ENCODE data around the gene NXT1. TPM values are rescaled to one million over a fixed set of nuclear protein-coding genes. Genes with fewer than 3 reads are reported as not detected.

The NXT1 gene
- total and polyA plus RNA-seq, 2 experiments from 2014 or later = 30.2 to 34.4 TPM

- DNase-seq (ENCODE audit: low spot score) = no peak
- Mint-ChIP-seq H3K9me3 (peaks cover 4% of the 10 kb centered on the region; the same call in 1 of the 3 replicates), H3K36me3 (ENCODE audit: low read depth) (no peaks in the 10 kb centered on the region), H3K4me3 (no peak overlapping the region), H3K4me1 (no peaks in the 10 kb centered on the region), H3K27ac (no peak overlapping the region), H3K27me3 (ENCODE audit: insufficient read depth, low read depth, poor library complexity) (no peaks in the 10 kb centered on the region)
- no peaks in the 10 kb centered on the region for H3K9me2 ChIP-seq (ENCODE audit: insufficient read depth)
- no peak overlapping the region for H2AFZ ChIP-seq
- no peaks in the 10 kb centered on the region for H3F3A ChIP-seq (replicated peaks; ENCODE audit: low read depth)
- no peaks in the 10 kb centered on the region for H3K79me2 ChIP-seq (replicated peaks; ENCODE audit: insufficient read depth)
- no peak overlapping the region for H3K4me3 ChIP-seq
- H3K27me3 ChIP-seq (ENCODE audit: insufficient read depth) = no peaks in the 10 kb centered on the region
- no peak overlapping the region for H3K4me2 ChIP-seq
- no peaks in the 10 kb centered on the region for H4K20me1 ChIP-seq (replicated peaks; ENCODE audit: insufficient read depth)
- no peak for ATAC-seq
- H3K27ac ChIP-seq (ENCODE audit: low read depth) = no peak overlapping the region
- no peaks in the 10 kb centered on the region for H3K4me1 ChIP-seq (ENCODE audit: insufficient read depth)
- TF ChIP-seq ZNF331 (CRISPR knock-in tag; IDR thresholded peaks at IDR 0.05; ENCODE audit: low read depth) (no peak), JUNB (IDR thresholded peaks at IDR 0.05; ENCODE audit: unreplicated experiment) (no peak), ETS1 (IDR thresholded peaks at IDR 0.05) (no peak), REST (IDR thresholded peaks at IDR 0.05; ENCODE audit: unreplicated experiment) (no peak), EZH2 (IDR thresholded peaks at IDR 0.05; ENCODE audit: low read depth, unreplicated experiment) (no peak), NANOG (IDR thresholded peaks at IDR 0.05; ENCODE audit: borderline replicate concordance) (no peak), ZNF462 (CRISPR knock-in tag; IDR thresholded peaks at IDR 0.05) (no peak), CREB1 (CRISPR knock-in tag; IDR thresholded peaks at IDR 0.05; ENCODE audit: low read depth) (no peak), ZNF114 (CRISPR knock-in tag; IDR thresholded peaks at IDR 0.05) (no peak), CTCF (conservative IDR thresholded peaks at IDR 0.05; ENCODE audit: low read depth in 2 of 2) (no peak), EZH2phosphoT487 (IDR thresholded peaks at IDR 0.05; ENCODE audit: unreplicated experiment) (no peak), STAT1 (IDR thresholded peaks at IDR 0.05; ENCODE audit: unreplicated experiment) (no peak)
- H3K36me3 ChIP-seq (ENCODE audit: insufficient read depth) = no peaks in the 10 kb centered on the region
Observed at GRCh38 chr20:23318347-23318746, 32.2 kb upstream of the NXT1 start.

Data from GM23338 (cell line).